ENCODE results near the gene PLAC9.

GRCh38 chr10:80164596-80164995, 32.1 kb downstream of the PLAC9 start:
- no peak for TF ChIP-seq CTCF (IDR thresholded peaks at IDR 0.05)
- TF ChIP-seq POLR2A (IDR thresholded peaks at IDR 0.05) = no peak

All from Peyer's patch (tissue), 4 donors.